ENCODE data around the gene SAMMSON.

SAMMSON gene

DNA sequence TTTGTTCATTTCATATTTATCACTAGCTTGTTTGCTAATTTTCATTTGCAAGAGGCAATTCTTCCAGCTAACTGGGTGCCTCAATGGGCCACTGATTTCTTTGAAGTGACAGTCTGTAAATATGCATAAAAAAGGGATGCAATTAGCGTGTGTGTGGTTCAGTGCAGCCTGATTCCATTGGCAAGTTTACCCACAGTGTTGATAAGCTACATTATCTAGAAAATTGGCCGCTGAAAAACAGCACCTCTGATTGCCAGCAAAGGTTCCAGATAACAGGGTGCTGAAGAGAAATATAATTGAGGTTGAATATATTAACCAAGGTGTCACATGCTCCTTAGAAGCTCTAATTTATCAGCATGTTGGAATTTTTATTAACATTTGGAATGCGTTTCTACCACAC, 76.9 kb downstream of the SAMMSON start:
- no peak for DNase-seq (ENCODE audit: low read depth)
- no peak overlapping the region for H3K4me3 ChIP-seq (ENCODE audit: low read depth, low read length)
- TF ChIP-seq, protein P1, sequence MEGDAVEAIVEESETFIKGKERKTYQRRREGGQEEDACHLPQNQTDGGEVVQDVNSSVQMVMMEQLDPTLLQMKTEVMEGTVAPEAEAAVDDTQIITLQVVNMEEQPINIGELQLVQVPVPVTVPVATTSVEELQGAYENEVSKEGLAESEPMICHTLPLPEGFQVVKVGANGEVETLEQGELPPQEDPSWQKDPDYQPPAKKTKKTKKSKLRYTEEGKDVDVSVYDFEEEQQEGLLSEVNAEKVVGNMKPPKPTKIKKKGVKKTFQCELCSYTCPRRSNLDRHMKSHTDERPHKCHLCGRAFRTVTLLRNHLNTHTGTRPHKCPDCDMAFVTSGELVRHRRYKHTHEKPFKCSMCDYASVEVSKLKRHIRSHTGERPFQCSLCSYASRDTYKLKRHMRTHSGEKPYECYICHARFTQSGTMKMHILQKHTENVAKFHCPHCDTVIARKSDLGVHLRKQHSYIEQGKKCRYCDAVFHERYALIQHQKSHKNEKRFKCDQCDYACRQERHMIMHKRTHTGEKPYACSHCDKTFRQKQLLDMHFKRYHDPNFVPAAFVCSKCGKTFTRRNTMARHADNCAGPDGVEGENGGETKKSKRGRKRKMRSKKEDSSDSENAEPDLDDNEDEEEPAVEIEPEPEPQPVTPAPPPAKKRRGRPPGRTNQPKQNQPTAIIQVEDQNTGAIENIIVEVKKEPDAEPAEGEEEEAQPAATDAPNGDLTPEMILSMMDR (IDR thresholded peaks at IDR 0.05; ENCODE audit: control insufficient read depth, extremely low read depth, insufficient read depth): no peak

- TF ChIP-seq, protein P1 (IDR thresholded peaks at IDR 0.05; ENCODE audit: control insufficient read depth, extremely low read depth, insufficient read depth): no peak
- DNase-seq (ENCODE audit: low read depth): no peak
- no peak overlapping the region for H3K4me3 ChIP-seq (ENCODE audit: low read depth, low read length)
Observed at GRCh38 chr3:70078778-70079177, 79.2 kb downstream of the SAMMSON start.

DNA sequence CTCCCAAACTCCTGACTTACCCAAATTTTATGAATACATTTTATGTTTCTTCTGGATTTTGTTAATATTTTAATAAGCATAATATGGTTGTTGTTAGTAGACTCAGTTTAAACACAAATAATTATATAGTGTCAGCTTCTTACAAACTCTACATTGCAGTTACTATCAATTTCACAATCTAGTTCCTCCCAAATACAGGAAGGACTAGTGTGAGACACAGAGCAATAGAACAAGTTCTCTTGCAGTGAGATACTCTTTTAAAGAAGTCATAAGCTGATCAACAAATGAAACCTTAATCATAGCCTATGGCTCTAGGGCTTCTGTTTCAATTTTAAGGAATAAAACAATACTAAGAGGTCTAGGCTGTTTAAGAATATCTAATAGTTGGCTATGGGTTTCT, 86.1 kb downstream of the SAMMSON start:
- H3K4me3 ChIP-seq (ENCODE audit: low read depth, low read length): no peak overlapping the region
- TF ChIP-seq, protein P1 (IDR thresholded peaks at IDR 0.05; ENCODE audit: control insufficient read depth, extremely low read depth, insufficient read depth): no peak
- DNase-seq (ENCODE audit: low read depth): no peak

- TF ChIP-seq, protein P1 (IDR thresholded peaks at IDR 0.05; ENCODE audit: control insufficient read depth, extremely low read depth, insufficient read depth): no peak
- DNase-seq (ENCODE audit: low read depth): no peak
- H3K4me3 ChIP-seq (ENCODE audit: low read depth, low read length): no peak overlapping the region
Observed at GRCh38 chr3:70086336-70086735, 86.8 kb downstream of the SAMMSON start.

DNA sequence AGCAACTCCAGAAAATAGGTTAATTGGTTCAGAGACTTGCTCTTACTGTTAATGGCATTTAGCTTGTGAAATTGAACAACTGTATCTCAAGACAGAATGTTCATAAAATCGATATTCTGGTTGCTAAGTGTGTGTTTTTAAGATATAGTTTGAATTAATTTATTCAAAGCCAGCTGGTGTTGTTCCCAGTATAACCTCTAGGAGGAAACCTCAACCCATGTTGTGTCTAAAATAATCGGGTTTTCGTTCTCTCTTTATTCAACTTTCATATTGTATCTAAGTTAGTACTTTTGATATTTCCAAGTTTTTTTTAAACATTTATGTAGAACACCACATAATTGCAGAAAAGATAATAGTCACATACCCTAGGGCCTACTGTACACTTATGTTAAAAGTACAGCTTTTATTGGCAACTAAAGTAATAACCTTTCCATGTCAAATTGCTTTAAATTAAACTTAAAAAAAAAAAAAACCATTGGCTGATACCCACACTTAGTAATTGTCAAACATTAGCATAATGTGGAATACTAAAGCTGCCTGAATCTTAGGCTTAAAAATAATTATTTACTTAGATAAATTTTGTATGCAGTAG, 90.9 kb downstream of the SAMMSON start:
- no peak for DNase-seq (ENCODE audit: low read depth)
- no peak overlapping the region for H3K4me3 ChIP-seq (ENCODE audit: low read depth, low read length)
- TF ChIP-seq, protein P1 (IDR thresholded peaks at IDR 0.05; ENCODE audit: control insufficient read depth, extremely low read depth, insufficient read depth): peak; percentile 64

DNA sequence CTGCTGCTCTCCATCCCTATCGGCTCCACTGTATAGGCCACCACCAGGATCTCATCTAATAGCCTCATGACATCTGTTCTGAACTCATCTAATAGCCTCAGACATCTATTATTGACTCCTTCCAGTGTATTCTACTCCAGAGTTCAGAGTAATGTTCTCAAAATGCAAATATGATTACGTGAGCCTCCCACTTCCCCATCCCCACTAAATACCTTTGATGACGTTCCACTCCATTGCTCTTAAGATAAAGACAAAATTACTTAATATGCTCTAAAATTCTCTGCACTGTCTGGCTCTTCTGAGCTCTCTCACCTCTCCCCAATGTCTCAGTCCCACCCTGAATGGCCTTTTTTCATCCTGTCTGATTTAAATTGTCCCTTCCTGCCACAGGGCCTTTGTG, 94.7 kb downstream of the SAMMSON start:
- TF ChIP-seq, protein P1 (IDR thresholded peaks at IDR 0.05; ENCODE audit: control insufficient read depth, extremely low read depth, insufficient read depth): no peak

DNA sequence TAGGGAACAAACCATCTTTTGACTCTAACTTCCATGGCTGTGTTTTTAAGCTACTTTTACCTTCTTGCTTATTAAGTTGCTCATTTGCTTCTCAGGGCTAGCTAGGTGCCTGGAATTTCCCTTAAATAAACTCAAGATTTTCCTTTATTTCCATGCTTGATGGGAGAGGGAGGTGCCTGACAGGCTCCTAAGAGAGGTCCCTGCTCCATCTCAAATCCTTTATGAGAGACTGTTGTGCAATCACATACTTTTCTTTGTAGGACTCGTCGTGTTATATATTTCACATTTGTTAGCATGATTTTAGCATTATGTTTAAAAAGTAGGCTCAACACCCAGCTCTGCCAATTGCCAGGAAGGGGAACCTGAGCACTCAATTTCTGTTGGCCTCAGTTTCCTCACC, 95.7 kb downstream of the SAMMSON start:
- DNase-seq (ENCODE audit: low read depth): no peak
- H3K4me3 ChIP-seq (ENCODE audit: low read depth, low read length): no peak overlapping the region
- TF ChIP-seq, protein P1 (IDR thresholded peaks at IDR 0.05; ENCODE audit: control insufficient read depth, extremely low read depth, insufficient read depth): no peak

More for the DNA sequence above, 94.7 kb downstream of the SAMMSON start:
- DNase-seq (ENCODE audit: low read depth): no peak
- no peak overlapping the region for H3K4me3 ChIP-seq (ENCODE audit: low read depth, low read length)
